Inferior parietal cortex (tissue), 1 donor: ENCODE data around the gene LMO1.

Source experiments
- DNase-seq: peaks from one replicate; pipeline ENCODE4 v3.0.0-alpha.2; 2016; ENCODE audit errors: extremely low spot score

Gene LMO1

GRCh38 chr11:8227156-8228152 lies 36.2 kb downstream of the LMO1 start:
- DNase-seq, result no peak

- peak; percentile 88 for DNase-seq
Measured at GRCh38 chr11:8225589-8226036, 38.1 kb downstream of the LMO1 start.

DNA sequence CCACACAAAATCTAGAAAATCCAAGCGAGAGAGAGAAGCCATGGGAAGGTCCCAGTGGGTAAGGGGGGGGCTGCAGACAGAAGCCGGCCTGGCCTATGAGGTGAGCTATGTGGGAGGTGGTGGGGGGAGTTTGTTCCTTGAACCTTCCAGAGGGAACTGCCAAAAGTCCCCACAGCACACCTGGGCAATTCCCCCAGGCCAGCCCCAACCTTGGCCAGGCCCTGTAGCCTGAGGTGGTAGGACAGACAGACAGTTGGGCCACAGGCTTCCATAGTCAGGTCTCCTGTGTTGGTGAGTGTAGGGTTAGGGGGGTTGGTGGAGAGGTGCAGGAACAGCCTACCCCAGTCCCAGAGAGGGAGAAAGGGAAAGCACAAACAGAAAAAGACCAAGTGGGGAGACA lies 39.0 kb downstream of the LMO1 start:
- no peak for DNase-seq

GRCh38 chr11:8224161-8224591 lies 39.5 kb downstream of the LMO1 start:
- DNase-seq, result no peak

- no peak for DNase-seq
Measured at GRCh38 chr11:8223513-8223900, 40.2 kb downstream of the LMO1 start.

DNA sequence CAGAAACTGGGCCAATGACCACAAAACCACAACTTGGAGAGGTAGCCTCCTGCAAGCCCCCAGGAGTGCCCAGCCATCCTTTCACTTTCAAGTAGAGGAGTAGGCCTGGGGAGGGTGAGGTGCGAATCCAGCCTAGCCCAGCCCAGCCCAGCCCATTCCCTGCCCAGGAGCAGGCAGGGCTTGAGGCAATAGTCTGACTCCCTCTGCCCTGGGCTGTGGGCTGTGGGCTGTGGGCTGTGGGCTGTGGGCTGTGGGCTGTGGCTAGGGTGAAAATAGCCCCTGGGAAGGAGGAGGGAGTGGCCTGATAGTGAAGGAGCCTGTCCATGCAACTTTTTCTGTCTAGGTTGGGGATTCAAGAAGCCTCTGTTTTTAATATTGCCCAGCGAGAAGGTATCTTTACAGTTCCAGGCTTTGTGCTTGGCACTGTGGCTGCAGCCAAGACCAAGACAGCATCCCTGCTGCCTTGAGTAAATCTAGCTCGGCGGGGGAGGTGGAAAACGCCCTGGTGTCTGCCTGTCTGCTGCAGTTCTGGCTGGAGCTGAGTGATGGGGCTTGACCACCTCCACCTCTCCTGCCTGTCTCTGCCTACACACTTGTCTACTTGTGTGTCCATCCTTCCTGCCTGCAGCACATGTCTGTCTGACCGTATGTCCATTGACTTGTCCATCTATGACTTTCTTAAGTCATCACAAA lies 40.7 kb downstream of the LMO1 start:
- no peak for DNase-seq

DNA sequence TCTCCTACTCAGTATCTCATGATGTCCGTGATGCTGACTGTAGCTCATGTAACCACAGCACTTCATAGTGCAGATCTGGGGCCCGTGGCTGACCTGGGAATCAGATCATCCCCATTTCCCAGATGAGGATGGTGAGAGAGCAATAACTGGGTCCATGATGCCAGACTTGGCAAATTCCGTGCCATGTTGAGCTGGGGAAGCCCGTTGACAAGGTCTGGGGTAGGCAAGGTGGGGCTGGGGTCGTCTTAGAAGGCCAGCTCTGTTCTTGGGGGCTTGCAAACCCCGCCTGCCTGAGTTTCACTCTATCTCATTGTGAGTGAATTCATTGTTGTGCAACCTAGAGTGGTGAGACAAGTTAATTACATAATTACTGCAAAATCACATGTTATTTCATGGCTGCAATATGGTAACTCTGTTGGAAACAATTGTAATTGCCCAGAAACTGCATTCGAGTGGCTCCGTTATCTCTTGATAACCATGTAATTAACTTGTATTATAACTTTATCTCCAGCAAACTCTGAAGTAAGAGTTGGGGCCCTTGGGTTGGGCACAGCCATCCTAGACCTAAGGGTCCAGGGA lies 41.7 kb downstream of the LMO1 start:
- no peak for DNase-seq

- DNase-seq, result no peak
Measured at GRCh38 chr11:8221046-8221723, 42.5 kb downstream of the LMO1 start.

DNA sequence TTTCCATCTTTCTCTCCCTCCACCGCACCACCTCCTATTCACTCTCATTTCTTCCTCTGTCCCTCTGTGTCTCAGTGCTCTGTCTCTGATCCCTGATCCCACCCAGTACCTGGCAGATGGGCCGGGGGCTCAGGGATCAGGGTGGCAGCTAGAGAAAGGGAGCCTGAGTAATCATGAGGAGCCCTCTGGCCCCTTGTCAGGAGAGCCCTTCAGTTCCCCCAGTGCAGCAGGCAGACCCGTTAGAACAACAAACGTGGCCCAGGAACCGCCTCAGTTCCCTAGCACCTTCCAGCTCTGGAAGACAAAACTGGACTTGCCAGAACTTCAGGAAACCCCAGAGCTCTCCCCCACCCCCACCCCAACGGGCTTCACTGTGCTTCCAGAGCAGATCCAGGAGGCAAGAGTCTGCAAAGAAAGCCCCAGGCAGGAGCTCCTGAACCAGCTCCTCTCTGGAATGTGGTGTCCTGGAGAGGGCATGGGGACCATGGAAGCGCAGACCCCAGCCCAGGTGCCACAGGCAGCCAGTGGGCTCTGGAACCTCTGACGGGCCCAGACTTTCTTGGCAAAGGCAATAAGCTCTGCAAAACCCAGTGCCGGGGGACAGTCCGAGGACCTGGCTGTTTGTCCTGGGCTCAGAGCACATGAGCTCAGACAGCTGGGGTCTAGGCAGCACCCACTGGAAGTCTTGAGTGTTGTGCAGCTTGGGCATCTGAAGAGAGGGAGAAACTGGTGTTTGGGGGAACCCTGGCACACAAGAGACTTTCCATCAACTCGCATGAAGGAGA lies 43.2 kb downstream of the LMO1 start:
- no peak for DNase-seq

DNA sequence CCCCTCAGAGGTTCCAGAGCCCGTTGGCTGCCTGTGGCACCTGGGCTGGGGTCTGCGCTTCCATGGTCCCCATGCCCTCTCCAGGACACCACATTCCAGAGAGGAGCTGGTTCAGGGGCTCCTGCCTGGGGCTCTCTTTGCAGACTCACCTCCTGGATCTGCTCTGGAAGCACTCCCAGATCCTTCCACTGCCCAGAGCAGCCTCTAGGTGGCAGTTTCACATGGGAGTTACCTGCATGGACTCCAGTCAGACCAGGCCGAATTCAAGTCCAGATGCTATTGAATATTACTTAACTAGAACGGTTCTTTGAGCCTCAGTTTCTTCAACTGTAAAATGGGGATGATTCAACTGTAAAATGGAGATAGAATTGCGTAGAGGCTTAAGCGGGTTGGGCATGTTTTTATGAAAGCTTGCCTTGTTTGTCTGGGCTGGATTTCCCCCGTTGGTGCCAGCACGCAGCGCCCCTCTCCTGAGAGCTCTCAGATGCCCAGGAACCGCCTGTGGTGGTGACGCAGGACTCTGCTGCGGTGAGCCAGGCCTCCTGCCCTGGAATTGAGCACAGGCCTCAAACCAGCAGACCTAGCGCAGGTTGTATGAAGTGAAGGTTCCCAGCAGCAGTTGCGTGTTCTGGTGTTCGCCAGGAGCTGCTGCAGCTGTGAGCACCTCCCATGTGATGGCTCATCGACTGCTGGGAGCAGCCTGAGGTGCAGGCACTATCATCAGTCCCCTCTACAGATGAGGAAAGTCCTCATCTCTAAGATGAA lies 44.2 kb downstream of the LMO1 start:
- peak; percentile 44 for DNase-seq

DNA sequence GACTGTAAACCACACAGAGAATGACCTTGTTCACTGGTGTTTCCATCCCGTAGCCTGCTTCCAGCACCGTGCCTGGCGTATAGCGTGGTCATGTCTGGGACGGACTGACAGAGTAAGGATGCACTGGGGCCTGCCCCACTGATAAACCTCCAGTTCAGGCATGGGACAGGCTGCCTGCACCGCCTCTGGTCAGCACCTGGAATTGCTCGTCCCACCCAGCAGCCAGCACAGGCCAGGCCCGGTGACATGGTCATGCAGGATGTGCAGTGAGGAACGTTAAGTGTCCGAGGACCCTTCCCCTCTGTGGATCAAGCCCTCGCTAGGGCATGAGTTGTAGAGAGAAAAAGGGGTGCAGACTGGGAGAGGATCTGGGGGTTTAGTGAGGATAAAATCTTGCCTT lies 44.8 kb downstream of the LMO1 start:
- DNase-seq, result no peak

DNA sequence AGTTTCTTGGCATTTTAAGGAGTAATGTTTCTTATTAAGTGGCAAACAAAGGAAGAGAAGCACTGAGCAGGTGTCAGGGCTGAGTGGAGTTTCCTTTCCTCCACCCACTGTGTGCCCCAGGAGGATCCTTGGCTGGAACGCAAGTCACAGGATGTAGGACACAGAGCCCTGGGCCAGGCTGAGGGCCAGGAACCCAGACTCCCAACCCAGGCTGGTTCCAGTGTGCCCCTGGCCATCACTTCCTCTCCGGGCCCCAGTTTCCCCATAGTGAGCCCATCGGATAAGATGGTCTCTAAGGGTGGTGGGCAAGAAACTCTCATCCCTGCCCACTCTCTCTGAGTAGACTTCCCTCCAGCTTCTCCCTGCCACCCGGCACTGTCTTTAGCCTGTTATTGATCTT lies 45.3 kb downstream of the LMO1 start:
- no peak for DNase-seq

DNA sequence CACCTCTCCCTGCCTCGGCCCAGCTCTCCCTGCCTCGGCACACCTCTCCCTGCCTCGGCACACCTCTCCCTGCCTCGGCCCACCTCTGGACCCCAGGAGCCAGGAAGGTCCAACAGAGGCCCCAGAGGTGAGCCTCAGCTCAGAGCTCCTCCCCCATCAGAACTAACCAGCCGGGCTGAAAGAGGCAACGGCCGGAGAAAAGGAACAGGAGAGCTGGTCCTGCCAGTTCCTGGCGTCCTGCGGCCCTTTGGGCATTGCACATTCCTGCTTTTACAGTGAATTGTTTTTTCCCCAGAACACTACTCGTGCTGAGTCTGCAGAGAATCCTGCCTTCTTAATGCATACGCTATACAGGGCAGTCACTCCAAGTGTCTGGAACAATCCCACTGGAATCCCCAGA lies 45.8 kb downstream of the LMO1 start:
- DNase-seq, result no peak

GRCh38 chr11:8217136-8217535 lies 46.5 kb downstream of the LMO1 start:
- DNase-seq, result no peak

GRCh38 chr11:8213376-8213775 lies 50.3 kb downstream of the LMO1 start:
- no peak for DNase-seq

- DNase-seq, result no peak
Measured at GRCh38 chr11:8209208-8209807, 54.4 kb downstream of the LMO1 start.

GRCh38 chr11:8207080-8208000 lies 56.3 kb downstream of the LMO1 start:
- DNase-seq, result no peak

DNA sequence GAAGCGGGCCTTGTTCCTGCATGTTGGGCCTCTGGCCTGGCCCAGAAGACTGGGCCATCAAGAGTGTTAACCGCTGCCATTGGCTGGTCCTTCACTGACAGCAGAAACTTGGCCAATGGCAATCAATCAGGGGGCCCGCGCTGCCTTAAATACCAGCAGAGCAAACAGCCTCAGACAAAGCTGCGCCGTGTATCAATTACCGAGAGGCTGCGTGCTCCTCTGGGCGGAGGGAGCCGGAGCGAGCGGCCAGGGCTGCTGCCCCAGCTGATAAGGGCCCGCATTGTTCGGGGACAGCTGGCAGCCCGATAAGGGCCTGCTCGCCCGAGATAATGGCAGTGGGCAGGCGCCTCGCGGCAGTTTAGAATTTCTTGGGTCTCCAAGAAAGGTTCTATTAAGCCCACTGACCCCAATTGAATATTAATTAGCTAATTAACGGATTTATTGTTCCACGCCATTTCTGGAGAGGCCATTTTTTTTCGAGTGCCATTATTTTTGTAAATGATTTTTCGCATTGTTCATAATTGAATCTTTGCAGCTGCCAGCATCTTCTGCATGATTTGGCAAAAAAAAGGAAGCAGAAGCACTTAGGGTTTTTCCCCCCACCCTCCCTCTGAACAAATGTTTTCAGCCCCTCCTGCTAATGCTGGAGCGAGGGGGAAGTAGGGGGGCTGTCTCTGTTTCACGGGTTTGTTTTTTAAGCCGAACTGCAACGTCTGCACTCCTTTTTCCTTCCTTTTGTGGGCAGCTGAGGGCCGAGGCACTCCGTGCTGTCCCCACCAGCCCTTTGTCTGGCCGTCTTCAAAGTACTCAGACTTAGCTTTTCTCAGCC lies 57.2 kb downstream of the LMO1 start:
- DNase-seq, result peak; percentile 68
